CD14-positive monocyte (primary cell): Measurements from ENCODE around the gene ACER2. TPM values are rescaled to one million over a fixed set of nuclear protein-coding genes. Genes with fewer than 3 reads are reported as not detected.

Experiments used
- DNase-seq, 3 donors: peaks; one replicate each; pipeline ENCODE4 v3.0.0-alpha.2; 2011 to 2022
- H2AFZ ChIP-seq: 2 replicates; pipeline ENCODE4 v1.6.0; 2012; ENCODE audit warnings: mild to moderate bottlenecking, low read depth, low read length, inconsistent platforms; ENCODE audit not compliant: insufficient read depth, poor library complexity, severe bottlenecking
- H3K27ac ChIP-seq, 2 donors: 1 replicate in 1 of 2; 2 replicates in 1 of 2; pipeline ENCODE4 v1.5.1; 2012 to 2013; ENCODE audit warnings: low read length in 2 of 2, control low read depth in 1 of 2, inconsistent platforms in 1 of 2, low read depth in 1 of 2, mild to moderate bottlenecking in 1 of 2
- H3K27me3 ChIP-seq, 2 donors: one replicate each; pipeline versions ENCODE4 v1.6.0 to v1.6.1; 2011 to 2013; ENCODE audit warnings: low read length in 2 of 2; ENCODE audit not compliant: control insufficient read depth in 2 of 2, insufficient read depth in 2 of 2
- H3K36me3 ChIP-seq, 2 donors: replicated peaks in 1 of 2; 1 replicate in 1 of 2; 2 replicates in 1 of 2; pipeline versions ENCODE4 v1.5.1 to v1.6.1; 2012 to 2013; ENCODE audit warnings: low read length in 2 of 2, control low read depth in 1 of 2, inconsistent platforms in 1 of 2, mild to moderate bottlenecking in 1 of 2; ENCODE audit not compliant: insufficient read depth in 2 of 2, control insufficient read depth in 1 of 2
- H3K4me1 ChIP-seq, 2 donors: 1 replicate in 1 of 2; 2 replicates in 1 of 2; pipeline versions ENCODE4 v1.5.1 to v1.6.1; 2012 to 2013; ENCODE audit warnings: low read length in 2 of 2, control low read depth in 1 of 2, inconsistent platforms in 1 of 2, mild to moderate bottlenecking in 1 of 2, moderate library complexity in 1 of 2; ENCODE audit not compliant: insufficient read depth in 2 of 2, control insufficient read depth in 1 of 2
- H3K4me2 ChIP-seq: replicated peaks from 2 replicates; pipeline ENCODE3; 2012; ENCODE audit warnings: low read length, moderate library complexity, mild to moderate bottlenecking; ENCODE audit not compliant: poor library complexity, severe bottlenecking; ENCODE audit errors: extremely low read depth
- H3K4me3 ChIP-seq, 3 experiments: fragments of 200-600 bp in 1 of 3; sonication (generic) in 1 of 3; replicated peaks in 1 of 3; 1 replicate in 2 of 3; 2 replicates in 1 of 3; pipeline ENCODE4 v1.5.1; 2011 to 2013; ENCODE audit warnings: low read length in 3 of 3, mild to moderate bottlenecking in 3 of 3, control low read depth in 2 of 3, low read depth in 2 of 3, inconsistent platforms in 1 of 3, moderate library complexity in 1 of 3
- H3K79me2 ChIP-seq: 2 replicates; pipeline ENCODE4 v1.6.0; 2012; ENCODE audit warnings: mild to moderate bottlenecking, control low read depth, inconsistent platforms, low read length, moderate library complexity; ENCODE audit not compliant: insufficient read depth
- H3K9ac ChIP-seq: 2 replicates; pipeline ENCODE4 v1.6.0; 2017; ENCODE audit warnings: low read length, mild to moderate bottlenecking; ENCODE audit not compliant: insufficient read depth, poor library complexity, severe bottlenecking
- H3K9me3 ChIP-seq, 2 donors: replicated peaks in 1 of 2; 1 replicate in 1 of 2; 2 replicates in 1 of 2; pipeline versions ENCODE4 v1.5.1 to v1.6.1; 2012 to 2013; ENCODE audit warnings: low read length in 2 of 2, control low read depth in 1 of 2; ENCODE audit not compliant: control insufficient read depth in 1 of 2, insufficient read depth in 1 of 2
- H4K20me1 ChIP-seq: 2 replicates; pipeline ENCODE4 v1.6.0; 2012; ENCODE audit warnings: mild to moderate bottlenecking, low read length, control low read depth, moderate library complexity; ENCODE audit not compliant: insufficient read depth
- H3K27ac Mint-ChIP-seq, 7 donors: one replicate each; pipeline ENCODE4 v1.8.0; 2020; ENCODE audit warnings: mild to moderate bottlenecking in 7 of 7, mixed read lengths in 7 of 7, moderate library complexity in 6 of 7, inconsistent platforms in 2 of 7
- H3K27me3 Mint-ChIP-seq, 3 donors: one replicate each; pipeline ENCODE4 v1.8.0; 2021 to 2022; ENCODE audit warnings: low read depth in 3 of 3, mild to moderate bottlenecking in 3 of 3, mixed read lengths in 3 of 3, moderate library complexity in 3 of 3, inconsistent platforms in 1 of 3
- H3K36me3 Mint-ChIP-seq, 2 donors: one replicate each; pipeline ENCODE4 v1.8.0; 2020; ENCODE audit warnings: mixed read lengths in 2 of 2, inconsistent platforms in 1 of 2, mild to moderate bottlenecking in 1 of 2
- H3K4me1 Mint-ChIP-seq: one replicate; pipeline ENCODE4 v1.8.0; 2020; ENCODE audit warnings: mild to moderate bottlenecking, mixed read lengths
- H3K4me3 Mint-ChIP-seq, 2 donors: one replicate each; pipeline ENCODE4 v1.8.0; 2020; ENCODE audit warnings: mild to moderate bottlenecking in 2 of 2, mixed read lengths in 2 of 2, moderate library complexity in 1 of 2
- H3K9me3 Mint-ChIP-seq, 7 donors: one replicate each; pipeline ENCODE4 v1.8.0; 2020 to 2022; ENCODE audit warnings: mixed read lengths in 7 of 7, mild to moderate bottlenecking in 6 of 7, moderate library complexity in 6 of 7, inconsistent platforms in 2 of 7
- WGBS: methylation state at CpG from one replicate; pipeline ENCODE4 v1.1.5; 2013; ENCODE audit warnings: missing lambda C conversion rate; ENCODE audit not compliant: insufficient coverage; 5-methylcytosine and 5-hydroxymethylcytosine counted together
- intact Hi-C, 2 donors: fragments of 100-400 bp; cut with micrococcal nuclease; formaldehyde crosslinking; loops; one replicate each; pipeline versions ENCODE4 v1.15.0 to v1.15.1; 2023
- polyA plus RNA-seq, 3 donors: library from polyadenylated mRNA; depleted of rRNA in 1 of 3; unstranded in 2 of 3; stranded (reverse) in 1 of 3; fragments of 300-500 nt in 2 of 3; fragments of >200 nt in 1 of 3; fragmentation: Illumina TruSeq in 2 of 3; gene quantifications; 1 replicate in 2 of 3; 2 replicates in 1 of 3; pipeline ENCODE4 v1.2.3, GENCODE V29; 2012 to 2021
- TF ChIP-seq, protein P1 (sequence below): fragments of 200-600 bp; IDR thresholded peaks from one replicate; pipeline ENCODE4 v1.8.0; 2022; ENCODE audit warnings: antibody characterized with exemption, mild to moderate bottlenecking

The ACER2 gene
- polyA plus RNA-seq, 3 donors = 0.17 to 0.21 TPM; not detected in 1

DNA sequence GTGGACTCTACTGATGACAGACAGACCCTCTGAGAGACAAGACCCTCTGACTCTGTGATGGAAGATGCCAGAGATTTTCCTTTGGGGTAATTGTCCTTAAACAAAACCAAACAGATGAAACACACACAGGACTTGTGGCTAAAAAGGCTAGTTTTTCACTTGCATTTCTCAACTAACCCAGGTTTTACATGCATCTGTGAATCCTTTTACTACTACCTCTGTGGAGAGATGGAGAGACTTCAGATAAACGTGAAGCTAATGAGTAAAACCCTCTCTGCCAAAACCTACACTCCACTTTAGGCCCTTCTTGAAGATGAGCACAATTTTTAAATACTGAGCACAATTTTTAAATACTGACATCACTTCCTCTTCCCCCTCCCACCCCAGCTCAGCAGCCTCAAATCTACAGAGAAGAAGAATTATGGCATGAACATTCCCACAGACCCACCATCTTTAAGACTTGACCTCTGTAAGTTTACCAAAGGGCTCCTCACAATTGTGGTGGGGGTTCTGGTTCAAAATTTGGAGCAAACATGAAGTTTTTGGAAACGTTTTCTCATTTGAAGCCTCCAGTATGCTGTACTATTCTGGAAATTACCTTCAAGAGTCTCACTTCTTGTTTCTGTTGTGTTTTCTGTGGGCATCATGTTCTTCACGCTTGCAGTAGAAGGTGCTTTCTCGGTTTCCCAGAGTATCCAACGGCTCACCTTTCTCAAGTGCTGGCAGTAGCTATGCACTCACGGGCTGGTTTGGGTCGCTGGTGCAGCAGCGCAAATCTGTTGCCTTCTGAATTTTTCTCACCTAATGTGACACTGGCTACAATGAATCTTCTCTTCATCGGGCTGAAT, 42.7 kb downstream of the ACER2 start:
- intact Hi-C loops = loop anchor here in 1 of 2 donors (10.0 kb wide), 1 partner anchor 1197 kb away; no protein-coding TSS in a partner anchor
- 90% methylated on average over 6 of the region's 9 CpGs for WGBS
- no peak overlapping the region for H3K4me3 ChIP-seq
- H3K36me3 ChIP-seq = no peaks in the 10 kb centered on the region
- Mint-ChIP-seq H3K9me3 (peaks cover 0 to 2% (median 0%) of the 10 kb centered on the region in 7 donors), H3K27ac (no peak overlapping the region), H3K27me3 (peaks cover 0 to 4% (median 0%) of the 10 kb centered on the region in 3 donors), H3K4me1 (no peaks in the 10 kb centered on the region), H3K4me3 (no peak overlapping the region), H3K36me3 (no peaks in the 10 kb centered on the region)
- H3K9me3 ChIP-seq = no peaks in the 10 kb centered on the region
- no peak overlapping the region for H3K4me2 ChIP-seq
- H3K9ac ChIP-seq = no peak overlapping the region
- no peaks in the 10 kb centered on the region for H4K20me1 ChIP-seq
- no peaks in the 10 kb centered on the region for H3K79me2 ChIP-seq
- no peak overlapping the region for H3K27ac ChIP-seq
- TF ChIP-seq, protein P1, sequence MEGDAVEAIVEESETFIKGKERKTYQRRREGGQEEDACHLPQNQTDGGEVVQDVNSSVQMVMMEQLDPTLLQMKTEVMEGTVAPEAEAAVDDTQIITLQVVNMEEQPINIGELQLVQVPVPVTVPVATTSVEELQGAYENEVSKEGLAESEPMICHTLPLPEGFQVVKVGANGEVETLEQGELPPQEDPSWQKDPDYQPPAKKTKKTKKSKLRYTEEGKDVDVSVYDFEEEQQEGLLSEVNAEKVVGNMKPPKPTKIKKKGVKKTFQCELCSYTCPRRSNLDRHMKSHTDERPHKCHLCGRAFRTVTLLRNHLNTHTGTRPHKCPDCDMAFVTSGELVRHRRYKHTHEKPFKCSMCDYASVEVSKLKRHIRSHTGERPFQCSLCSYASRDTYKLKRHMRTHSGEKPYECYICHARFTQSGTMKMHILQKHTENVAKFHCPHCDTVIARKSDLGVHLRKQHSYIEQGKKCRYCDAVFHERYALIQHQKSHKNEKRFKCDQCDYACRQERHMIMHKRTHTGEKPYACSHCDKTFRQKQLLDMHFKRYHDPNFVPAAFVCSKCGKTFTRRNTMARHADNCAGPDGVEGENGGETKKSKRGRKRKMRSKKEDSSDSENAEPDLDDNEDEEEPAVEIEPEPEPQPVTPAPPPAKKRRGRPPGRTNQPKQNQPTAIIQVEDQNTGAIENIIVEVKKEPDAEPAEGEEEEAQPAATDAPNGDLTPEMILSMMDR = no peak
- DNase-seq = no peak
- H3K27me3 ChIP-seq = no peaks in the 10 kb centered on the region
- H3K4me1 ChIP-seq = no peaks in the 10 kb centered on the region
- no peak overlapping the region for H2AFZ ChIP-seq

GRCh38 chr9:19456426-19456825, 47.6 kb downstream of the ACER2 start:
- Histone ChIP-seq H3K4me1 (peaks cover 5 to 8% of the 10 kb centered on the region in 2 donors), H3K4me2 (no peak overlapping the region), H3K36me3 (no peaks in the 10 kb centered on the region), H3K9me3 (no peaks in the 10 kb centered on the region), H4K20me1 (no peaks in the 10 kb centered on the region), H2AFZ (peak overlapping the region; percentile 67), H3K27ac (no peak overlapping the region), H3K4me3 (no peak overlapping the region), H3K9ac (no peak overlapping the region), H3K27me3 (no peaks in the 10 kb centered on the region), H3K79me2 (no peaks in the 10 kb centered on the region)
- no peak overlapping the region for H3K4me3 Mint-ChIP-seq
- DNase-seq = no peak
- TF ChIP-seq, protein P1 = no peak
- peaks cover 10% of the 10 kb centered on the region for H3K4me1 Mint-ChIP-seq
- no peak overlapping the region for H3K27ac Mint-ChIP-seq
- peaks cover 0 to 2% (median 0%) of the 10 kb centered on the region in 7 donors for H3K9me3 Mint-ChIP-seq
- intact Hi-C loops = loop anchor here (5.0 to 10.0 kb wide), 3 partner anchors 1199 to 1644 kb away; no protein-coding TSS in a partner anchor
- no peaks in the 10 kb centered on the region for H3K36me3 Mint-ChIP-seq
- peaks cover 0 to 6% (median 0%) of the 10 kb centered on the region in 3 donors for H3K27me3 Mint-ChIP-seq
- 20% methylated on average over 1 of the region's 3 CpGs for WGBS
